Mesenchymal stem cell (in vitro differentiated cells and primary cell): ENCODE data around the gene TIMM23B.
"Not testable (repeated sequence)": the region's sequence is repeated elsewhere in the genome, so short reads cannot be mapped to it uniquely, and the experiment has no call there.

ENCODE experiments used
- DNase-seq: peaks from one replicate; pipeline ENCODE4 v3.0.0-alpha.2; 2013
- H2AFZ ChIP-seq: one replicate; pipeline ENCODE4 v1.6.1; 2013; ENCODE audit warnings: low read depth, mild to moderate bottlenecking, control low read depth, inconsistent platforms, low read length, moderate library complexity
- H2AK5ac ChIP-seq: 2 replicates; pipeline ENCODE4 v1.6.1; 2013; ENCODE audit warnings: low read length, moderate library complexity, mild to moderate bottlenecking, inconsistent platforms; ENCODE audit not compliant: severe bottlenecking
- H2BK120ac ChIP-seq: one replicate; pipeline ENCODE4 v1.6.1; 2013; ENCODE audit warnings: low read depth, mild to moderate bottlenecking, inconsistent platforms, low read length, moderate library complexity
- H2BK12ac ChIP-seq, 2 experiments: one replicate each; pipeline ENCODE4 v1.6.1; 2013; ENCODE audit warnings: inconsistent platforms in 2 of 2, low read length in 2 of 2, mild to moderate bottlenecking in 2 of 2, moderate library complexity in 2 of 2, control low read depth in 1 of 2
- H2BK15ac ChIP-seq: one replicate; pipeline ENCODE4 v1.6.1; 2013; ENCODE audit warnings: mild to moderate bottlenecking, low read depth, inconsistent platforms; ENCODE audit not compliant: poor library complexity, severe bottlenecking
- H2BK5ac ChIP-seq: 2 replicates; pipeline ENCODE4 v1.6.1; 2013; ENCODE audit warnings: low read depth, mild to moderate bottlenecking, low read length, control low read depth, inconsistent platforms; ENCODE audit not compliant: poor library complexity, severe bottlenecking
- H3K14ac ChIP-seq, 2 experiments: one replicate each; pipeline ENCODE4 v1.6.1; 2013; ENCODE audit warnings: inconsistent platforms in 2 of 2, low read length in 2 of 2, control low read depth in 1 of 2, mild to moderate bottlenecking in 1 of 2, moderate library complexity in 1 of 2
- H3K18ac ChIP-seq, 2 experiments: one replicate each; pipeline ENCODE4 v1.6.1; 2013; ENCODE audit warnings: inconsistent platforms in 2 of 2, low read length in 2 of 2, control low read depth in 1 of 2, low read depth in 1 of 2, mild to moderate bottlenecking in 1 of 2
- H3K23ac ChIP-seq, 2 experiments: one replicate each; pipeline ENCODE4 v1.6.1; 2013; ENCODE audit warnings: inconsistent platforms in 2 of 2, low read length in 2 of 2, mild to moderate bottlenecking in 2 of 2, moderate library complexity in 2 of 2, control low read depth in 1 of 2
- H3K27ac ChIP-seq: 2 replicates; pipeline ENCODE4 v1.5.1; 2013; ENCODE audit warnings: mild to moderate bottlenecking, moderate library complexity, low read length, control low read depth, inconsistent platforms; ENCODE audit not compliant: poor library complexity, severe bottlenecking
- H3K27me3 ChIP-seq, 2 experiments: 2 replicates each; pipeline versions ENCODE4 v1.6.1 to v1.7.0; 2013; ENCODE audit warnings: low read length in 2 of 2, mild to moderate bottlenecking in 2 of 2, moderate library complexity in 2 of 2, control low read depth in 1 of 2, inconsistent platforms in 1 of 2; ENCODE audit not compliant: control insufficient read depth in 1 of 2, insufficient read depth in 1 of 2
- H3K36me3 ChIP-seq, 2 experiments: 2 replicates each; pipeline versions ENCODE4 v1.6.1 to v1.7.0; 2013; ENCODE audit warnings: low read length in 2 of 2, control low read depth in 1 of 2, inconsistent platforms in 1 of 2, low read depth in 1 of 2, mild to moderate bottlenecking in 1 of 2; ENCODE audit not compliant: insufficient read depth in 2 of 2, control insufficient read depth in 1 of 2
- H3K4ac ChIP-seq, 2 experiments: one replicate each; pipeline ENCODE4 v1.6.1; 2013; ENCODE audit warnings: inconsistent platforms in 2 of 2, low read length in 2 of 2, mild to moderate bottlenecking in 2 of 2, moderate library complexity in 2 of 2, control low read depth in 1 of 2, low read depth in 1 of 2
- H3K4me1 ChIP-seq: 2 replicates; pipeline ENCODE4 v1.6.1; 2013; ENCODE audit warnings: low read depth, low read length, control low read depth; ENCODE audit not compliant: control insufficient read depth, insufficient read depth
- H3K4me2 ChIP-seq: 2 replicates; pipeline ENCODE4 v1.6.1; 2013; ENCODE audit warnings: low read length, mild to moderate bottlenecking, inconsistent platforms; ENCODE audit not compliant: poor library complexity, severe bottlenecking
- H3K4me3 ChIP-seq, 2 experiments: 2 replicates each; pipeline versions ENCODE4 v1.5.1 to v1.7.0; 2013; ENCODE audit warnings: low read length in 2 of 2, mild to moderate bottlenecking in 2 of 2, control low read depth in 1 of 2, low read depth in 1 of 2; ENCODE audit not compliant: insufficient read depth in 1 of 2
- H3K79me1 ChIP-seq: replicated peaks from 2 replicates; pipeline ENCODE4 v1.6.1; 2013; ENCODE audit warnings: mild to moderate bottlenecking, control low read depth, low read length, inconsistent platforms; ENCODE audit not compliant: poor library complexity, severe bottlenecking
- H3K9ac ChIP-seq: 2 replicates; pipeline ENCODE4 v1.7.0; 2013; ENCODE audit warnings: mild to moderate bottlenecking, low read length, moderate library complexity
- H3K9me3 ChIP-seq: 2 replicates; pipeline ENCODE4 v1.7.0; 2013; ENCODE audit warnings: mild to moderate bottlenecking, low read length; ENCODE audit not compliant: control insufficient read depth
- H4K8ac ChIP-seq: one replicate; pipeline ENCODE4 v1.6.1; 2013; ENCODE audit warnings: inconsistent platforms, mild to moderate bottlenecking, low read length, moderate library complexity
- H4K91ac ChIP-seq: one replicate; pipeline ENCODE4 v1.6.1; 2013; ENCODE audit warnings: mild to moderate bottlenecking, low read length, inconsistent platforms
- WGBS: methylation state at CpG from one replicate; pipeline ENCODE4 v1.1.7; 2013; ENCODE audit warnings: mixed read lengths; 5-methylcytosine and 5-hydroxymethylcytosine counted together

The TIMM23B gene

DNA sequence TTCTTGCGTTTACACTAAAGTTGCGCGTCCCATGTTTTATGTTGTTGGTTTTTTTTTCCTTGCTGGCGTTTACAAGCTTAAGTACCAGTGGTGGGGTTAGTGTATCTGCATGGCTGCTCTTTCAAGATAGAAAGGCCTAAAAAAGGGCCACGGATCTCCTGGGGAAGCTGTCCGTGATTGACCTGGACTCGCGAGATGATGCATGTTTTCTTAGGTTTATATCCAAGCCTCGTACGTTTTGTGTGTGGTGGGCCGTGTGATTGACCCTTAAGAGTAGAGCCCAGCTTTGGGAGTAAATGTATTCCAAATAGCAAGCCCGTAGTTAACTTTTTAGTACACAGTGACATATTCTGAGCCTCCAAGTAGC lies 469 bp downstream of the TIMM23B start:
- not testable (repeated sequence) for H2BK15ac ChIP-seq, H3K14ac ChIP-seq, H3K79me1 ChIP-seq, H3K9me3 ChIP-seq, H3K23ac ChIP-seq, H2BK120ac ChIP-seq, H2BK12ac ChIP-seq, H3K4me1 ChIP-seq, H2AK5ac ChIP-seq, H3K27me3 ChIP-seq, H4K91ac ChIP-seq, H3K36me3 ChIP-seq
- Histone ChIP-seq H3K4me3 (peak overlapping the region; percentile 78 to 96), H4K8ac (peak overlapping the region; percentile 54), H3K9ac (peak overlapping the region; percentile 98), H3K4ac (peak overlapping the region in 1 of 2 experiments; percentile 51), H3K18ac (peak overlapping the region in 1 of 2 experiments; percentile 21), H2AFZ (peak overlapping the region; percentile 63), H2BK5ac (peak overlapping the region; percentile 31), H3K4me2 (peak overlapping the region; percentile 23), H3K27ac (peak overlapping the region; percentile 72)
- 4% methylated on average over 12 of the region's 12 CpGs for WGBS
- peak; percentile 42 for DNase-seq

DNA sequence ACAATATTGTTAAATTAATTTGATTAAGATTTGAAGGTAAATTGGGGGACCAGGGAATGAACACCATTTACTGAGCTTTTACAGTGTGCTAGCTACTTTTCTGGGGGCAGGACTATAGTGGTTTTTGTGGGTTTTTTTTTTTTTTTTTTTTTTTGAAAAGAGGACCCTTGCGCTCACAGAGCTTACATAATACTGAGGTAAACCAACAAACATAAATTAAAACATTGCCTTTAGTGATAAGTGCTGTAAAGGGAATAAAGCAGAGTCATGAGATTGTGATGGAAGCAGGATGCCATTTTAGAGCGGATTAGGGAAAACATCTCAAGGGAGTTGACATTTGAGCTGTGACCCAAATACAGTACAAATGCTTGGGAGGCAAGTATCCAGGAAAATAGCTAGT lies 1.8 kb downstream of the TIMM23B start:
- H3K4me2 ChIP-seq, H3K4ac ChIP-seq, H2BK15ac ChIP-seq, H2AK5ac ChIP-seq, H4K8ac ChIP-seq, H2BK12ac ChIP-seq, DNase-seq, H3K18ac ChIP-seq, H3K23ac ChIP-seq, H3K79me1 ChIP-seq, H3K4me1 ChIP-seq, H2AFZ ChIP-seq, H3K9me3 ChIP-seq, H2BK120ac ChIP-seq, H4K91ac ChIP-seq, H2BK5ac ChIP-seq, H3K27me3 ChIP-seq, H3K27ac ChIP-seq, H3K14ac ChIP-seq, H3K36me3 ChIP-seq: not testable (repeated sequence)
- Histone ChIP-seq H3K9ac (peak overlapping the region; percentile 98), H3K4me3 (peak overlapping the region in 1 of 2 experiments; percentile 29)
- 96% methylated on average over 1 of the region's 2 CpGs for WGBS

DNA sequence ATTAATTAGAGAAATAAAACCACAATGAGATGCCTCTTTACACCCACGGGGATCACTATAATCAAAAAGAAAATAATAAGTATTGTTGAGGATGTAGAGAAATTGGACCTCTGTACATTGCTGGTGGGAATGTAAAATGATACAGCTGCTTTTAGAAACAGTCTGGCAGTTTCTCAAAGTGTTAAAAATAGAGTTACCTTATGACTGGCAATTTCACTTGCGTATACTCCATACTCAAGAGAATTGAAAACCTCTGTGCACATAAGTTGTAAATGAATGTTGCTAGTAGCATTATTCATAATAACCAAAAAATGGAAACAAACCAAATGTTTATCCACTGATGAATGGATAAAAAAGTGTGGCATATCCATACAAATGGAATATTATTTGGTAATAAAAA lies 6.3 kb downstream of the TIMM23B start:
- no CpG with 5 or more reads among the region's 2 CpGs for WGBS
- H2AK5ac ChIP-seq, H3K18ac ChIP-seq, H2AFZ ChIP-seq, H4K8ac ChIP-seq, H3K4me2 ChIP-seq, H3K36me3 ChIP-seq, H3K27me3 ChIP-seq, H3K27ac ChIP-seq, H2BK15ac ChIP-seq, H3K4me1 ChIP-seq, H3K14ac ChIP-seq, H3K9ac ChIP-seq, H2BK5ac ChIP-seq, H2BK12ac ChIP-seq, H3K4ac ChIP-seq, H2BK120ac ChIP-seq, H3K4me3 ChIP-seq, H3K9me3 ChIP-seq, H3K23ac ChIP-seq, H4K91ac ChIP-seq, DNase-seq, H3K79me1 ChIP-seq: not testable (repeated sequence)

DNA sequence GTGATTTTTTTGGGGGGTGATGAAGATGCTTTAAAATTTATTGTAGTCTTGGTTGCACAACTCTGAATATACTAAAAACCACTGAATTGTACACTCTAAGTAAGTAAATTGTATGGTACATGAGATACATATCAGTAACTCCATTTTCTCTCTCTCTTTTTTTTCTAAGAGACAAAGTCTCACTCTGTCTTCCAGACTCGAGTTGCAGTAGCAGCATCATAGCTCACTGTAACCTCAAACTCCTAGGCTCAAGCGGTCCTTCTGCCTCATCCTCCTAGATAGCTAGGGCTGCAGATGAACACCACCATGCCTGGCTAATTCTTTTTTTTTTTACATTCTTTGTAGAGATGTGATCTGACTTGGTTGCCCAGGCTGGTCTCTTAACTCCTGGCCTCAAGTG lies 6.9 kb downstream of the TIMM23B start:
- H4K91ac ChIP-seq, H3K23ac ChIP-seq, H3K79me1 ChIP-seq, H3K27me3 ChIP-seq, DNase-seq, H3K9me3 ChIP-seq, H4K8ac ChIP-seq, H3K14ac ChIP-seq, H3K27ac ChIP-seq, H3K36me3 ChIP-seq, H3K4me1 ChIP-seq, H2BK120ac ChIP-seq, H2BK12ac ChIP-seq, H3K4ac ChIP-seq, H3K4me2 ChIP-seq, H2AK5ac ChIP-seq, H3K4me3 ChIP-seq, H2AFZ ChIP-seq, H2BK15ac ChIP-seq, H2BK5ac ChIP-seq, H3K9ac ChIP-seq, H3K18ac ChIP-seq: not testable (repeated sequence)
- WGBS, result 98% methylated on average over 2 of the region's 2 CpGs
